A549 (cell line): ENCODE data around the gene PRKCE. TPM values are rescaled to one million over a fixed set of nuclear protein-coding genes. Genes with fewer than 3 reads are reported as not detected.
A peak's percentile ranks its signal among the peaks of the same experiment; 100 is the strongest.

Source experiments
- ATAC-seq, 2 experiments: fragments of 200-7000 bp in 1 of 2; fragments of >200 bp in 1 of 2; cut with Nextera tagmentation in 1 of 2; cut with Tn5 transposase in 1 of 2; 3 replicates each; pipeline versions ENCODE4 v1.8.0 to v1.9.1; 2018 to 2020; ENCODE audit warnings: mild to moderate bottlenecking in 1 of 2, moderate library complexity in 1 of 2
- CTCF ChIA-PET: fragments of 300-600 bp; sonication (Branson Sonifier 250); formaldehyde crosslinking; extraction: SDS; loops from one replicate; lab custom pipeline; 2021; ENCODE audit warnings: antibody characterized with exemption, inconsistent platforms; lab: Yijun Ruan, JAX
- POLR2A ChIA-PET: fragments of 350-600 bp; formaldehyde crosslinking; extraction: SDS; loops from one replicate; lab custom pipeline; 2021; ENCODE audit warnings: antibody characterized with exemption, inconsistent platforms; lab: Yijun Ruan, JAX
- DNase-seq, 2 experiments: peaks; one replicate each; pipeline versions ENCODE4 v3.0.0 to v3.0.0-alpha.2; 2011 to 2016; ENCODE audit warnings: low read depth in 1 of 2, low spot score in 1 of 2
- FAIRE-seq: peaks from 2 replicates; lab custom pipeline; 2011; peaks lifted over from hg19 to GRCh38; lab: Jason Lieb, UNC
- H3K27ac ChIP-seq, 2 experiments: fragments of >200 bp; sonication (Bioruptor Twin); formaldehyde crosslinking; 3 replicates each; pipeline ENCODE4 v1.5.1; 2016 to 2017
- H3K4me1 ChIP-seq: fragments of >200 bp; sonication (Bioruptor Twin); formaldehyde crosslinking; 3 replicates; pipeline ENCODE4 v1.6.1; 2016
- H3K4me2 ChIP-seq: fragments of >200 bp; sonication (Bioruptor Twin); formaldehyde crosslinking; 3 replicates; pipeline ENCODE4 v1.6.1; 2016
- H3K4me3 ChIP-seq: fragments of >200 bp; sonication (Bioruptor Twin); formaldehyde crosslinking; 3 replicates; pipeline ENCODE4 v1.5.1; 2016
- H3K9me3 ChIP-seq: fragments of >200 bp; sonication (Bioruptor Twin); formaldehyde crosslinking; 3 replicates; pipeline ENCODE4 v1.6.1; 2016
- BCL3 ChIP-seq: fragments of >200 bp; sonication (Bioruptor Twin); formaldehyde crosslinking; IDR thresholded peaks from 3 replicates; pipeline ENCODE4 v1.6.1; 2016
- CBX2 ChIP-seq: fragments of 200-600 bp; sonication (generic); IDR thresholded peaks from 2 replicates; pipeline ENCODE4 v1.6.1; 2016; ENCODE audit warnings: low read depth, mild to moderate bottlenecking, borderline replicate concordance
- CHD4 ChIP-seq: fragments of 200-600 bp; sonication (generic); IDR thresholded peaks from 2 replicates; pipeline ENCODE4 v1.6.1; 2016; ENCODE audit warnings: antibody characterized with exemption, mild to moderate bottlenecking, borderline replicate concordance
- CTCF ChIP-seq: fragments of >200 bp; sonication (Bioruptor Twin); formaldehyde crosslinking; IDR thresholded peaks from 3 replicates; pipeline ENCODE4 v1.5.1; 2016
- EHF ChIP-seq: fragments of 250-450 bp; sonication (Bioruptor Pico); IDR thresholded peaks from 2 replicates; pipeline ENCODE4 v1.5.0; 2020; ENCODE audit warnings: mild to moderate bottlenecking
- EHMT2 ChIP-seq: fragments of 200-600 bp; sonication (generic); IDR thresholded peaks from 2 replicates; pipeline ENCODE4 v1.6.1; 2016; ENCODE audit warnings: antibody characterized with exemption, low read depth, mild to moderate bottlenecking, moderate library complexity
- FOSB ChIP-seq: fragments of 250-450 bp; sonication (Bioruptor Pico); IDR thresholded peaks from 2 replicates; pipeline ENCODE4 v1.5.0; 2020; ENCODE audit warnings: mild to moderate bottlenecking, moderate library complexity
- FOSL2 ChIP-seq, 2 experiments: fragments of 450-650 bp in 1 of 2; fragments of >200 bp in 1 of 2; sonication (Bioruptor Twin) in 1 of 2; formaldehyde crosslinking; IDR thresholded peaks; 2 replicates each; pipeline versions ENCODE4 v1.5.0 to v1.6.1; 2016 to 2020; ENCODE audit warnings: mild to moderate bottlenecking in 1 of 2, moderate library complexity in 1 of 2
- FOXS1 ChIP-seq: fragments of 250-450 bp; sonication (Bioruptor Pico); IDR thresholded peaks from 2 replicates; pipeline ENCODE4 v1.5.0; 2020; ENCODE audit warnings: mild to moderate bottlenecking, moderate library complexity
- GATA3 ChIP-seq: IDR thresholded peaks from 2 replicates; pipeline ENCODE4 v1.6.1; 2012; ENCODE audit warnings: borderline replicate concordance
- HOXB13 ChIP-seq: fragments of 250-450 bp; sonication (Bioruptor Pico); IDR thresholded peaks from 2 replicates; pipeline ENCODE4 v1.5.0; 2020; ENCODE audit warnings: low read depth, mild to moderate bottlenecking, moderate library complexity
- HOXB5 ChIP-seq: fragments of 250-450 bp; sonication (Bioruptor Pico); IDR thresholded peaks from 2 replicates; pipeline ENCODE4 v1.5.0; 2020; ENCODE audit warnings: mild to moderate bottlenecking, moderate library complexity
- JUN ChIP-seq, 2 experiments: fragments of >200 bp; sonication (Bioruptor Twin); formaldehyde crosslinking; IDR thresholded peaks; 2 replicates in 1 of 2; 3 replicates in 1 of 2; pipeline ENCODE4 v1.6.1; 2016 to 2017
- JUNB ChIP-seq: fragments of >200 bp; sonication (Bioruptor Twin); formaldehyde crosslinking; IDR thresholded peaks from 2 replicates; pipeline ENCODE4 v1.6.1; 2016
- KDM1A ChIP-seq: fragments of 200-600 bp; sonication (generic); IDR thresholded peaks from 2 replicates; pipeline ENCODE4 v1.6.1; 2016; ENCODE audit warnings: low read depth, mild to moderate bottlenecking
- MAFK ChIP-seq: fragments of 450-650 bp; IDR thresholded peaks from 2 replicates; pipeline ENCODE4 v1.6.1; 2014; ENCODE audit not compliant: partially characterized antibody
- MAX ChIP-seq: IDR thresholded peaks from 2 replicates; pipeline ENCODE4 v1.6.1; 2012
- POLR2A ChIP-seq: IDR thresholded peaks from 2 replicates; pipeline ENCODE4 v1.6.1; 2012; ENCODE audit warnings: mild to moderate bottlenecking, low read length
- RCOR1 ChIP-seq: fragments of 150-350 bp; IDR thresholded peaks from 2 replicates; pipeline ENCODE4 v1.6.1; 2014; ENCODE audit warnings: antibody characterized with exemption, low read length, low read depth
- SMC3 ChIP-seq: fragments of >200 bp; sonication (Bioruptor Twin); formaldehyde crosslinking; IDR thresholded peaks from 3 replicates; pipeline ENCODE4 v1.6.1; 2018; ENCODE audit warnings: inconsistent platforms
- ZFP36 ChIP-seq: fragments of 450-650 bp; IDR thresholded peaks from 2 replicates; pipeline ENCODE4 v1.6.1; 2014; ENCODE audit warnings: borderline replicate concordance; ENCODE audit not compliant: partially characterized antibody
- WGBS: methylation state at CpG from one replicate; pipeline ENCODE4 v1.1.6; 2017; ENCODE audit errors: missing lambda C conversion rate; 5-methylcytosine and 5-hydroxymethylcytosine counted together
- polyA plus RNA-seq, 4 experiments: library from polyadenylated mRNA; depleted of rRNA in 3 of 4; stranded (reverse); fragments of >200 nt; fragmentation: RNase III in 1 of 4; extraction: RNeasy Plus Mini Kit Qiagen cat#74134 plus additional on column Dnase treatment in 1 of 4; gene quantifications; 2 replicates in 3 of 4; 3 replicates in 1 of 4; pipeline ENCODE4 v1.2.3, GENCODE V29; 2011 to 2017

PRKCE gene
- polyA plus RNA-seq, 2 of the 4 experiments (the other 2 are of a cell fraction), result 11.5 to 12.0 TPM

- ATAC-seq (peak; percentile 31 to 38; a peak in 4 of 6 replicates), FAIRE-seq (no peak), DNase-seq (no peak)
- H3K9me3 ChIP-seq, result no peaks in the 10 kb centered on the region
- WGBS, result 81% methylated on average over 9 of the region's 9 CpGs
- POLR2A ChIA-PET, result no interaction called here
- peak overlapping the region; percentile 47 for H3K4me2 ChIP-seq
- no peak for TF ChIP-seq EHMT2
- TF ChIP-seq ZFP36, result no peak
- no peak for TF ChIP-seq POLR2A
- no peak for TF ChIP-seq GATA3
- no peak for TF ChIP-seq EHF (CRISPR knock-in tag)
- no peak for TF ChIP-seq CBX2
- no peak for TF ChIP-seq RCOR1
- no peak for TF ChIP-seq CTCF
- no peak for TF ChIP-seq MAX
- no peak for TF ChIP-seq HOXB5 (CRISPR knock-in tag)
- TF ChIP-seq KDM1A, result no peak
- TF ChIP-seq MAFK, result no peak
- no peak for TF ChIP-seq FOXS1
- no peak for TF ChIP-seq SMC3
- TF ChIP-seq HOXB13 (CRISPR knock-in tag), result no peak
- no peak for TF ChIP-seq FOSB
- no peak for TF ChIP-seq BCL3
- no peak for TF ChIP-seq JUN (IDR thresholded peaks at IDR 0.05)
- CTCF ChIA-PET, result interaction anchor here (0.9 to 2.0 kb wide), 5 partner anchors 50 to 123 kb away, joined by 3 to 8 read pairs (median 3); no protein-coding TSS in a partner anchor
- H3K27ac ChIP-seq, result peak overlapping the region; percentile 44 to 89
- peaks cover 81% of the 10 kb centered on the region for H3K4me1 ChIP-seq
- no peak overlapping the region for H3K4me3 ChIP-seq
These were observed 519.3 kb downstream of the PRKCE start for GRCh38 chr2:46170611-46171350.

- ATAC-seq (peak; percentile 75 to 81), DNase-seq (peak in 1 of 2 experiments; percentile 59), FAIRE-seq (no peak)
- 0 out of 2 replicates have a peak, but pooled peaks have one; percentile 39 for TF ChIP-seq FOSL2 (IDR thresholded peaks at IDR 0.05)
- TF ChIP-seq FOSL2 (CRISPR knock-in tag; IDR thresholded peaks at IDR 0.05), result peak; percentile 56
- TF ChIP-seq JUNB, result peak; percentile 47
- TF ChIP-seq CHD4, result no peak
- peak; percentile 49; the same call in 1 of the 2 replicates for TF ChIP-seq MAX
- H3K4me3 ChIP-seq, result no peak overlapping the region
- 50% methylated on average over 9 of the region's 9 CpGs for WGBS
- CTCF ChIA-PET, result interaction anchor here (0.9 to 2.0 kb wide), 11 partner anchors 11 to 178 kb away, joined by 3 to 8 read pairs (median 3); no protein-coding TSS in a partner anchor
- peaks cover 74% of the 10 kb centered on the region for H3K4me1 ChIP-seq
- no peaks in the 10 kb centered on the region for H3K9me3 ChIP-seq
- peak overlapping the region; percentile 44 to 89 for H3K27ac ChIP-seq
- POLR2A ChIA-PET, result interaction anchor here (1.0 kb wide), 2 partner anchors 58 to 126 kb away, joined by 3 read pairs; partner anchors contain the start of gene EPAS1
- peak overlapping the region; percentile 47 for H3K4me2 ChIP-seq
These were observed 520.0 kb downstream of the PRKCE start for GRCh38 chr2:46171411-46171953.
